Stomach (tissue), 9 donors: ENCODE measurements around the gene PLCL2. TPM values are rescaled to one million over a fixed set of nuclear protein-coding genes. Genes with fewer than 3 reads are reported as not detected.

ENCODE experiments used
- DNase-seq, 2 donors: peaks; one replicate each; pipeline versions ENCODE4 v3.0.0 to v3.0.0-alpha.2; 2013 to 2019
- H3K27ac ChIP-seq, 5 donors: fragments of 200-600 bp in 4 of 5; sonication (generic) in 4 of 5; one replicate each; pipeline ENCODE4 v1.5.1; 2013 to 2019; ENCODE audit warnings: mild to moderate bottlenecking in 1 of 5, moderate library complexity in 1 of 5
- H3K27me3 ChIP-seq, 3 donors: fragments of 200-600 bp; sonication (generic); one replicate each; pipeline ENCODE4 v1.5.1; 2017 to 2019; ENCODE audit warnings: mixed run types in 1 of 3
- H3K36me3 ChIP-seq, 4 donors: fragments of 200-600 bp; sonication (generic); 1 replicate in 3 of 4; 2 replicates in 1 of 4; pipeline ENCODE4 v1.5.1; 2016 to 2019
- H3K4me1 ChIP-seq, 4 donors: fragments of 200-600 bp; sonication (generic); one replicate each; pipeline ENCODE4 v1.5.1; 2016 to 2019
- H3K4me3 ChIP-seq, 4 donors: fragments of 200-600 bp; sonication (generic) in 3 of 4; one replicate each; pipeline ENCODE4 v1.5.1; 2016 to 2019; ENCODE audit warnings: mild to moderate bottlenecking in 1 of 4
- H3K9me3 ChIP-seq, 4 donors: fragments of 200-600 bp; sonication (generic); one replicate each; pipeline ENCODE4 v1.5.1; 2016 to 2019
- CTCF ChIP-seq, 7 experiments: fragments of 450-650 bp in 4 of 7; fragments of 200-600 bp in 3 of 7; sonication (generic) in 3 of 7; IDR thresholded peaks; one replicate each; pipeline ENCODE4 v1.5.1; 2016 to 2019; ENCODE audit warnings: antibody characterized with exemption in 7 of 7, control low read depth in 2 of 7, mild to moderate bottlenecking in 1 of 7
- EP300 ChIP-seq: sonication (generic); formaldehyde crosslinking; IDR thresholded peaks from one replicate; pipeline ENCODE4 v1.6.1; 2017; ENCODE audit warnings: antibody characterized with exemption
- POLR2A ChIP-seq, 4 donors: fragments of 450-650 bp; IDR thresholded peaks; one replicate each; pipeline ENCODE4 v1.6.1; 2016; ENCODE audit warnings: antibody characterized with exemption in 4 of 4, control low read depth in 2 of 4, mild to moderate bottlenecking in 1 of 4, moderate library complexity in 1 of 4
- POLR2AphosphoS5 ChIP-seq, 3 donors: sonication (generic); formaldehyde crosslinking; IDR thresholded peaks; one replicate each; pipeline ENCODE4 v1.6.1; 2016; ENCODE audit warnings: antibody characterized with exemption in 3 of 3
- WGBS, 5 donors: extraction: QIAGEN DNeasy Blood & Tissue Kit in 3 of 5; methylation state at CpG; one replicate each; pipeline versions ENCODE4 v1.1.5 to v1.1.7; 2013 to 2018; 5-methylcytosine and 5-hydroxymethylcytosine counted together
- intact Hi-C: fragments of 100-400 bp; cut with DNase I; formaldehyde crosslinking; loops from one replicate; pipeline ENCODE4 v1.15.1; 2023; ENCODE audit warnings: low total_unique reads
- polyA plus RNA-seq, 3 donors: library from polyadenylated mRNA; stranded (reverse); fragments of 200-250 nt; gene quantifications; one replicate each; pipeline ENCODE4 v1.2.3, GENCODE V29; 2013
- total RNA-seq, 5 donors: library from RNA; depleted of rRNA; stranded (reverse); fragments of >200 nt; gene quantifications; one replicate each; pipeline versions ENCODE4 v1.1.0 to v1.2.3, GENCODE V29; 2014 to 2016
- donor health status: healthy with polysubstance abuse.
- donor health status: Bipolar disorder and iron deficiency.
- donor health status: healthy.

Gene PLCL2
- total and polyA plus RNA-seq, 8 donors, result 1.0 to 34.9 (median 5.7) TPM

- Histone ChIP-seq H3K36me3 (no peaks in the 10 kb centered on the region), H3K4me1 (peaks cover 10 to 47% (median 23%) of the 10 kb centered on the region in 4 donors), H3K9me3 (no peaks in the 10 kb centered on the region), H3K27me3 (no peaks in the 10 kb centered on the region), H3K4me3 (no peak overlapping the region), H3K27ac (peak overlapping the region in 3 of 5 donors; percentile 19 to 64 (median 25))
- WGBS, 5 donors, result 5 to 14% (median 12%) methylated on average over 2 of the region's 2 CpGs
- TF ChIP-seq CTCF (IDR thresholded peaks at IDR 0.05) (no peak), POLR2A (IDR thresholded peaks at IDR 0.05) (no peak), EP300 (no peak), POLR2AphosphoS5 (IDR thresholded peaks at IDR 0.05) (peak in 1 of 3 donors; percentile 14)
- intact Hi-C loops, result no loop called here
- peak in 1 of 2 donors; percentile 67 for DNase-seq
Measured at GRCh38 chr3:16906682-16907081, 21.9 kb downstream of the PLCL2 start.

DNA sequence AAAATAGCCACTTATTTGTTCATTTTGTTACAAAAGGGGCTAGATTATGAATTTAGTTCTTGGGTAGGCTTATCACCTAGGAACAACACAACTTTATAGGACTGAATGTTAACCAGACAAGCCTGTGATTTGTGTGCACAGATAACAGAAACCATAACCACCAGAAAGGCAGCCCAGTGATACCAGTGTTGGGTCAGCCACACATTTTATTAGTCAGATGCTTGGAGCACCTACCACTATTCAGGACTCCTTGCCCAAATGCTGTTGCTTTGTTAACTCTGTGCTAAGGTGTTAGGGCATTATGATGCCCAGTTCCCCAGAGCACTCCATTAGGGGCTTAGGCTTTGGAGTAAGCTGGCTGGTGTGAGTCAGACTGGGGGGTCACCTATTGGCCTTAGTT lies 22.5 kb downstream of the PLCL2 start:
- H3K27me3 ChIP-seq, result no peaks in the 10 kb centered on the region
- H3K36me3 ChIP-seq, result no peaks in the 10 kb centered on the region
- no peaks in the 10 kb centered on the region for H3K9me3 ChIP-seq
- intact Hi-C loops, result no loop called here
- H3K4me1 ChIP-seq, result peaks cover 10 to 45% (median 23%) of the 10 kb centered on the region in 4 donors
- no peak for DNase-seq
- no peak overlapping the region for H3K4me3 ChIP-seq
- TF ChIP-seq POLR2A (IDR thresholded peaks at IDR 0.05) (no peak), POLR2AphosphoS5 (IDR thresholded peaks at IDR 0.05) (no peak)
- peak overlapping the region in 4 of 5 donors; percentile 5 to 64 (median 22) for H3K27ac ChIP-seq

GRCh38 chr3:16908016-16908807 lies 23.5 kb downstream of the PLCL2 start:
- peak overlapping the region in 2 of 5 donors; percentile 19 to 64 for H3K27ac ChIP-seq
- no peaks in the 10 kb centered on the region for H3K27me3 ChIP-seq
- 83 to 93% (median 87%) methylated on average over 6 of the region's 6 CpGs for WGBS, 5 donors
- peaks cover 10 to 45% (median 23%) of the 10 kb centered on the region in 4 donors for H3K4me1 ChIP-seq
- no peak overlapping the region for H3K4me3 ChIP-seq
- intact Hi-C loops, result no loop called here
- no peak for DNase-seq
- H3K9me3 ChIP-seq, result no peaks in the 10 kb centered on the region
- TF ChIP-seq POLR2A (IDR thresholded peaks at IDR 0.05), result no peak
- no peak for TF ChIP-seq EP300
- TF ChIP-seq CTCF (IDR thresholded peaks at IDR 0.05), result no peak
- TF ChIP-seq POLR2AphosphoS5 (IDR thresholded peaks at IDR 0.05), result no peak
- H3K36me3 ChIP-seq, result no peaks in the 10 kb centered on the region

GRCh38 chr3:16908896-16909295 lies 24.1 kb downstream of the PLCL2 start:
- 94 to 99% (median 96%) methylated on average over 2 of the region's 2 CpGs for WGBS, 5 donors
- no peaks in the 10 kb centered on the region for H3K27me3 ChIP-seq
- peaks cover 10 to 45% (median 23%) of the 10 kb centered on the region in 4 donors for H3K4me1 ChIP-seq
- no peak for DNase-seq
- no peak overlapping the region for H3K4me3 ChIP-seq
- intact Hi-C loops, result no loop called here
- no peaks in the 10 kb centered on the region for H3K36me3 ChIP-seq
- TF ChIP-seq EP300, result no peak
- no peak for TF ChIP-seq POLR2AphosphoS5 (IDR thresholded peaks at IDR 0.05)
- TF ChIP-seq CTCF (IDR thresholded peaks at IDR 0.05), result no peak
- TF ChIP-seq POLR2A (IDR thresholded peaks at IDR 0.05), result no peak
- no peaks in the 10 kb centered on the region for H3K9me3 ChIP-seq
- H3K27ac ChIP-seq, result no peak overlapping the region

DNA sequence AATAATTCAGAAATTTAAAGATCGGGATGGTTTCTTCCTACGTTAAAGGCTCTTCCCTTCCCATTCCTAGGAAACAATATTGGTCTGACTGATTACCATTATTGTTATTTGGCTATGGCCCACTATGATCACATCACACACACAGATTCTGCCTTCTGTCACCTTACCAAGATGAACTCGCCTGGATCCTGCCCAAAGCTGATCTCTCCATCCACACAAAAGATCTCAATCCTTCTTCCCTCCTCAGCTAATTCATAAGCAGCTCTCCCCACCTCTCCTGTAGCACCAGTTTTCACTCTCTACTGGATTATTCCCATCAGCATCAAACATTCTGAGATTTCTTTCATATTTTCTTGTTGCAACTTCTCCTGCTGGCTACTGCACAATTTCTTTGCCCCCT lies 25.0 kb downstream of the PLCL2 start:
- Histone ChIP-seq H3K36me3 (no peaks in the 10 kb centered on the region), H3K27me3 (no peaks in the 10 kb centered on the region), H3K4me1 (peaks cover 10 to 37% (median 23%) of the 10 kb centered on the region in 4 donors), H3K4me3 (no peak overlapping the region), H3K9me3 (no peaks in the 10 kb centered on the region), H3K27ac (no peak overlapping the region)
- TF ChIP-seq EP300, result no peak
- TF ChIP-seq CTCF (IDR thresholded peaks at IDR 0.05), result no peak
- TF ChIP-seq POLR2A (IDR thresholded peaks at IDR 0.05), result no peak
- TF ChIP-seq POLR2AphosphoS5 (IDR thresholded peaks at IDR 0.05), result no peak
- no peak for DNase-seq
- WGBS, 5 donors, result 96 to 99% (median 97%) methylated on average over 3 of the region's 3 CpGs
- intact Hi-C loops, result no loop called here
